GM18909 (cell line): ENCODE results near the gene CUL1.

ENCODE experiments used
- ATAC-seq: cut with Tn5 transposase; IDR thresholded peaks from one replicate; pipeline ENCODE4 v1.9.1; 2021; ENCODE audit warnings: mild to moderate bottlenecking; ENCODE audit not compliant: unreplicated experiment, poor library complexity

Gene CUL1

DNA sequence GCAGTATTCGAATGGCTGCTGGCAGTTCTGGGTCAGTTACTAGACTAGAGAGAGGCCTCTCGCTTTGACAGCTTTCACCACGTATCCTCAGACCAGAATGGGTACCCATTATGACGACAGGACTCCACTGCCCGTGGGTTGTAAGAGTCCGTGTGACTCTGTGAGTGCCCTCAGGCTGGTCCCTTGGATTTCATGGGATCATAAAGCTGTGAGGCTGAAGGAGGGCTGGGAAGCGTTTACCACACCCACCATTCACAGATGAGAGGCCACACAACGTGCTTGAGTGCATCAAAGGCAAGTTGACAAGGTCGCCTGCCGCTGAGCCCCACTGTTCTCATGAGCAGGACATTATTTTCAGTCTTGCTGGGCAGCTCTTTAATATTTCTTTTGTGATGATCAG, 98.1 kb downstream of the CUL1 start:
- no peak for ATAC-seq

DNA sequence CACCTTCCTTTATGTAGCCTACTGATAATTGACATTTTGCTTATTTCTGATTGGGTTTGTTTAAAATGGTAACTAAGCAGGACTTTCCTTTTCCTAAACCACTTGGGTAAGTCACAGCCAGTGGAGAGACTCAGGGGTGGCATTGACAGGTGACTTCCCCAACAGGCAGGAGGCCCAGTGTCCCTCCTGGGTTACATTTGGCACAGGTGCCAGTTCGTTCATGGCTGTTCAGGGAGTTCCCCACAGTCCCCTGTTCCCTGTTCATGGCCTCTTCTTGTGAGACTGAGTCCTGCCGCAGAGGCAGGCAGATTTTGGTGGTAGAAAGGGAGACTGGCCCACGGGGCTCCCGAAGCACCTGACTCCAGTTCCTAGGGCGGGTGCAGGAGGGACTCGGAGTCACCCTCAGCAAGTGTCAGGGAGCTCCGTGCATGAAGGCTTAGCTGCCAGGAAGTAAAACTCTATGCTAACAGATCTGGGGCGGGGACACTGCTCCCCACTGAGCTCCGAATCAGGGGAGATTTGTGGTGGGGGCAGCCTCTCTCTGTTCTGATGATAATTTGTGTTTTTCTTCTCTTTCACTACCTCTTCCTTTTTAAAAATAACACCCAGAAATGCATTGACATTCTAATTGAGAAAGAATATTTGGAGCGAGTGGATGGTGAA, 101.3 kb downstream of the CUL1 start:
- ATAC-seq, result no peak

DNA sequence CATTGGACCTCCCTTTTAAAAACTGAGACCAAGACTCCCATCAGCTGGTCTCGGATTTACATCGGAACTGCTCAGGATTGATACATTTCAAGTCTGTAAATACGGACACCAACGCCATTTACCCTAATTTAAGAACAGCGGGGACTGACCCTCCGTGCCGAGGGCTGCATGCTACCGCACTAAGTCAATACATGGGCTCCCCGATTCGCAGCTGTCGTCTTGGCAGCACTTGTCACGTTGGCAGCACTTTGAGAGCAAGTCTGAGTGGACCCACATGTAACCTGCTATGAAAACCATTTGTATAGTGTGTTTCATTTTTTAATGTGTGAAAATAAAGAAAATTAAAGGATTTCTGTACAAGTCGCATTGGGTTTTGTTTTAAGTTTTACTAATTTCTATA, 102.0 kb downstream of the CUL1 start:
- no peak for ATAC-seq

DNA sequence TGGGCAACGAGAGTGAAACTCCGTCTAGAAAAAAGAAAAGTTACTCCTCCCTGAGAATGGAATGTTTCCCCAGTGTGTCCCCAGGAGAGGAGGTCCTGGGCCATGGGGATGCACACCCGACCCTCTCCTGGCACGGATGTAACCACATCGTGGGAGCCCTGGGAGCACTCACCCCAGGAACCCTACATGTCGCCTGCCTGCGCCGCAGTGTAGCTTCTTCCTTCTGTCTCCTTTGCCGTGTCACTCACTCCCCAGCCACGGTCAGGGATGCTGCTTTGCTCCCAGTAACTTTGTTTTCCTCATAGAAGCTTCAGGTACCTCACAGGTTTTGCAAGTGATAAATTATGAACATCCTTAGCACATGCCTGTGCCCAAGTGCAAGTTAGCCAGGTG, 103.4 kb downstream of the CUL1 start:
- no peak for ATAC-seq

DNA sequence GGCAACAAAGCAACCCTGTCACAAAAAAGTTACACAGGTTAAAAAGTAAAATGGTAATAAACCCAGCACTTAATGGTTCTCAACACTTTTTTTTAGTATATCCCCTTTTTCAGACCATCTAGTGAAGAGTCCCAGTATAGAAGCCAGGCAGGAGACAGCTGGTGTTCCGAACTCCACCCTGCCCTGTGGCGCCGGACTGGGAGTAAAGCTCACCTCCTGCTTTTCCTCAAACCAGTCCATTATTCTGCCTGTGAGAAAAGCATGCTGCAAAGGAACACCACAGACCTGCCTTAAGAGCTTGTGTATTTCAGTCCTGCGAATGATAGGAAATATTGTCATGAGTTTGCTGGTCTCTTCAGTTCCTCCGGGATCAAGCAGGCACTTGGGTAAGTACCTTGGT, 104.4 kb downstream of the CUL1 start:
- no peak for ATAC-seq

DNA sequence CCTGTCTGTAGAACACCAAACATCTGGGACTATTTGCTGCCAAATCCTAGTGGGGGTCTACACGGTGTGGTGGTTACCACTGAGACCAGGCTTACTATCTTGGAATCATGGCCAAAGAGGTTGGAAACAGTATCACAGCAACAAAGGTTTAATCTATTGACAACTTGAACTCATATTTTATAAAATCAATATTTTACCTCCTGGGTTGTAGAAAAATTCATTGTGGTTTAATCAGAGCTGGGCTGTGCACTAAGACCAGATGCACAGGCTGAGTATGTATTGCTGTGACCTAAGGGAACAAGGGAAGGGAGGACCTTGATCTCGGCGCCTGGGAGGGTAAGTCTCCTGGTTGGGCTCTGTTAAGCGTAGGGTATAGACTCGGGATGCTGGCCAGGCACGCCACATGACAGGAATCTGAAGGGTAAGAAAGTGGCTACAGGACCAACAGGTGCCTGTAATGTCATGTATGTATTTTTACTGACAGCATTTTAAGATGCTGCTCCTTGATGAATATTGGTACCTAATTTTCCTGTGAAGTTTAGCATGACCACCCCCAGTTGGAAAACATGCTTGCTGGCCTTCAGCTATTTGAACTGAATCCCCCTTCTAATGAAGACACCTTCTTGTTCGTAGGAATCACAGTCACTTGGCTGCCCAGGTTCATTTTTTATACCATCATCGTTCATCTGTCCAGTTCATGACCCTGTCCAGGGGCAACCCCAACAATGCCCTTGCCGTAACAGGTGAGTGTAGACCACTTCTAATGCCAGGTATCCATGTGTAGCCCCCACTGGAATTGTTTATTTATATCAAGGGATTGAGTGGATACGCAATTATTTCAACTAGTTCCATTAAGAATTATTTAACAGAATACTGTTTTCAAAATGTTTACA, 105.9 kb downstream of the CUL1 start:
- ATAC-seq, result no peak

DNA sequence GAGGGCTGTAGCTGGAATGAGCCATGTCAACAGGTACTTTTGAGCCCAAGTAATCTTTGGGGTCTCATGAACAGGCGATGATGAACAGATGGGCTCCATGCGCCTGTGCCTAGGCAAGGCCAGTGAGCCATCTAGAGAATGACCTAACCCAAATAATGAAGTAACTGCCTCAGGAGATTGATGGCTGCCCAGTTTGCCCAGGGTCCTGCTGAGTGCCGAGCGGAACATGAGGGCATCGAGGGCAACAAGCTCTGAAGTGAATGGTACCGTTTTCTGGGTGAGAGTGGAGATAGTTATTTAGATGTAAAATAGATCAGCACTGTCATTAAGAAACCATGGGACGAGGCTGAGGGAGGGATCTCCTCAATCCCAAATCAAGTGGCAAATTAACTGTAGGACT, 107.5 kb downstream of the CUL1 start:
- no peak for ATAC-seq

DNA sequence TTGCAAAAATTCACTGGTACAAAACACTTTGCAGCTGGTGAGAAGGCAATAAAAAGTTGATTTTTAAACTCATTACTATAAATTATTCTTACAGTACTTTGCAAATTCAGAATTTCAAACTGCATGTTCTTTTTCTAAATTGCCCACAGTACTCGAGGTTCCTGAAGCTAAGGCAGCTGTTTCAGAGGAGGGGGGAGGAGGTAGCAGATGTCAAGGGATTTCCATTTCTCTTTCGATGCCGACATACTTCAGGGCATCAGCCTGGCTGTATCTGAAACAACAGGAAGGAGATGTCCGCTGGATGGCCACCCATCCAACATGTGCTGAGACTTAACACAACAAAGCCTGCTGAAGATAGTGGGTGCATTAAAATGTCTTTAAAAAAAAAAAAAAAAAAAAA, 108.7 kb downstream of the CUL1 start:
- no peak for ATAC-seq

DNA sequence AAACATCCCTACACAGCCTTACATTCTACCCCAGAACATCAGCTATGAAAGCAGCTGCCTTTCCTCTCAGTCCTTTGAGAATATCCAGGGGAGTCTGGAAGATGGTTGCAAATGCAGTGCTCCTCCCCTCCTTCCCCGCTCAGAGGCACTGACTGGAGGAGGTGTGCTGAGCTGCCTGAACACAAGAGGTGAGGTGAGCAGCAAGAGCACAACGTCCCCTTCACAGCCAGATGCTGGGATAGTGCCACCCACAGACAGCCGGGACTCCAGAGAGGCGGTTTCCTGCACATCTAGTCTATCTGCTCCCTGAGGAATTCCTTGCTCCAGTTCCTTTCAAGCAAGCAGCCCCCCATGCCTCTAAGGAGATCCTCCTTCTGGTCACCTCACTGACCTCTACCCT, 111.2 kb downstream of the CUL1 start:
- no peak for ATAC-seq

DNA sequence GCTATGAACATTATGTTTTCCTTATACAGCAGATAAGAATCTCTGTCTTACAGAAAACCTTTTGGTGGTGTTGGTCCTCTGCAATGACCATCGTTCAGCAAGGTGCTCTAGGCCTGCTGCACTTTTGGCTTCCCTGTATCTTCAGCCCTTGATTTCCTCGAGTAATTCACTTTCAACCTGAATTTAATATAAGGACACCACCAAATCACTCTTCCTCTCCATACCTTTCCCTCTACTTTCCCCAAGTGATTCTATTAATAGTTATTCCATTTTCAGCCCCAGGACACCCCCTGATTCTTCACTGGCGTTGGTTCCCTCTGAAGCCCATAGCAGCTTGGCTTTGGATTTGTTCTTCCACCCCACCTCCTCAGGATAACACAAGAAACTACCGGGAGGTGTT, 113.2 kb downstream of the CUL1 start:
- no peak for ATAC-seq

DNA sequence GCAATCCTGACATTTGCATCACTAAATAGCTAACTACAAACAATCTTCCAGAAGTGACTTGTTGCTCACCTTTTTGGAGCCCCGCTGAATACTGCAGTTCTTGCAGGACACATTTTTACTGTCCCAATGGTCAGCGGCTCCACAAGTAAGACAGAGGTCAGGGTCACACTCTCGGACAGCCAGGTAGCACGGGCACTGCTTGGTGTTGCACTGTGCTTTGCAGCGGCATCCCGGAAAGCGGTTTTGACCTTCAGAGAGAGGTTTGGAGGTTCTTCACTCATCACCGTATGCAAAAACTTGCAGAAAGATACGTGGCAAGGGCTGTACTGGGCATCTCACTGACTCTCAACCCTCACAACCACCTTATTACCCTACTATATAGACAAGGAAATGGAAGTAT, 115.2 kb downstream of the CUL1 start:
- no peak for ATAC-seq

DNA sequence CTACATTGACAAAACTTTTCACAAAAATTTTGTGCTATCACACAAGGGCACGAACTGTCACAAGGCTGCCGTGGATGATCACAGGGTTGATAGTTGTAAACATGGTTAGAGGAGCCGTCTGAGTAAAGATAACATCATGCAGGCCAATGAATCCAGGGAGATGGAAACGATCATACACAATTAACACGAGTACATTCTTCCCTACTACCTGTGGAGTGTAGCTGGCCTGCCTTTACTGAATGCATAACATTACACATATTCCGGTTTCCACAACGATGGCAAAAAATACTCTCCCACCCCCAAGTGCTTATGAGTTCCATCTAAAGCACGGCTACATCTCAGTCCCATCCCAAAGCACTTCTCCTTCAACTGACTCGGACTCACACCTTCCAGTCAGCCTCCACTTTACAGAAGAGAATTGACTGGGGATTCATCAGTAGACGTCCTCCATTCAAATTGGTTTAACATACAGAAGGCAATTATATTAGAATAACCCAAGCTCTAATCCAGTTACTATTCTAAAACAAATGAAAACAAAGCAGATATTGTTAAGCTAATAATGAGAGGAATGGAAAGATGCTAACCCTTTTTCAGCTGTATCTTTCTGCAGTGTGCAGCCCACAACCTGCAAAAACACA, 116.3 kb downstream of the CUL1 start:
- ATAC-seq, result no peak

DNA sequence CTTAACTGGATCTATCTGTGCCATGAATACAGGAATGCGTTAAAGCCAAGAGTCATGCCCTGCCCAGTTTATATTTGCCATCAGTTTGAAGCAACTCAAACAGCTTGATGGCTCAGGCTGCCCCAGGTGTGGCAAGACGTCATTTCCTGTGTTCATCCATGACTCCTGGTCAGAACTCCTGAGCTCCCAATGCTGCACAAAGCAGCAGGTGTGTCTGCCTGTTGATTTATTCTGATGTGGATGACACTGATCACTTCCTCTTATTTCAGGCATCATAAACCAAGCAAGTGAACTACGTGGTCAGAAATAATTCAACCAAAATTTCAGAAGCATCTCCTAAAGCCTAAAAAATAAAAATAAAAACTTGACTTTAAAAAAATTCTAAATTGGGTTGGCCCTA, 116.9 kb downstream of the CUL1 start:
- ATAC-seq, result no peak

DNA sequence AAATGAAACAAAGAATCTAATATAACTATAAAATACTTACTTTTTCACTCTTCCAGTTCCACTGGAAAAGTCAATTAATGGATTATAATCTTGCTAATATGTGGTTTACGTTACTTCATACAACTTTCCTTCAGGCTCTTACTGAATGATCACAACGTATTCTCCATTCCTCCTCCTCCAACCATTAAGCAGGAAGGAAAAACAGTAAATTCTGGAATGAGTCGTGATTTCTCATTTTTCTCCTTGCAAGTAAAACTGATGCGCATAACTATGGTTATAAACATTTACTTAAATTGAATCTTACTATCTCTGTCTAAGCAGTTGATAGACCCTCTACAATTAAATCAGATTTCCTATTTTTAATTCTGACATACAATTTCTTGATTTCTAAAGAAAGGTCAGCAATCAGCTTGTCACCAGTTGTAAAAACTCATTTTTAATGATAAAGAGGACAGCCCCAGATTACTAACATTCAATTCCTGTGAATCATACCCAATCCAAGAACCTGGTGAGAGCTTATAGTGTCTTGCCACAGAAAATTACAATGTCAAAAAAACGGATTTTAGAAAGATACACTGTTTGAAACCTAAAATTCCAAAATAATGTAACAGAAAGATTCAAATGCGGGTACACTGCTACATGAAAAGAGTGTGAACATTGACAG, 121.1 kb downstream of the CUL1 start:
- ATAC-seq, result no peak

DNA sequence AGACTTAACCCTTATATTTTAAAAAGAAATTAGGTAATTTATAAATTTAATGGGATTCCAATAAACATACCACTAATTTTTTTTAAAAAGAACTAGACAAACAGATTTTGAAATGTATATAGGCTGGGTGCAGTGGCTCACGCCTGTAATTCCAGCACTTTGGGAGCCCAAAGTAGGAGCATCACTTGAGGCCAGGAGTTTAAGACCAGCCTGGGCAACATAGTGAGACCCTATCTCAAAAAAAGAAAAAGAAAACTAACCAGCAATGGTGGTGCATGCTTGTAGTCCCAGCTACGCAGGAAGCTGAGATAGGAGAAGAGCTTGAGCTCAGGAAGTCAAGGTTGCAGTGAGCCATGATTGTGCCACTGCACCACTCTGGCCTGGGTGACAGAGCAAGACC, 122.7 kb downstream of the CUL1 start:
- no peak for ATAC-seq

DNA sequence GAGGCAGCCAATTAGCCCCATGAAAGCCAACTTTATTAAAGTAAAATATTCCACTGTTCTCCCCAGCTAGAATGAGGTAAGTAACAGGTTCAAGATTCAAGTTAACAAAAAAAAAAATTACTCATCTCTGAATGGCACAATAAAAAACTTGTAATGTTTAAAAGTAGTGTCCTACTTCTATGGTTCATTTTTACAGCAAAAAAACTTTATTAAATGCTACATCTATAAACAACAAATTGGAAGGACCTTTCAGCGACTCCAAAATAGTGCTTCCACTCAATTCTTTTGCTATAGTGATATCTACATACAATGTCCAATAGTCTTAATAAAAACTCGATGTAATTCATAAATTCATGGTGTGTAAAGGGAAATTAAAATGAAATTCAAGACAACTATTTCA, 126.2 kb downstream of the CUL1 start:
- no peak for ATAC-seq

DNA sequence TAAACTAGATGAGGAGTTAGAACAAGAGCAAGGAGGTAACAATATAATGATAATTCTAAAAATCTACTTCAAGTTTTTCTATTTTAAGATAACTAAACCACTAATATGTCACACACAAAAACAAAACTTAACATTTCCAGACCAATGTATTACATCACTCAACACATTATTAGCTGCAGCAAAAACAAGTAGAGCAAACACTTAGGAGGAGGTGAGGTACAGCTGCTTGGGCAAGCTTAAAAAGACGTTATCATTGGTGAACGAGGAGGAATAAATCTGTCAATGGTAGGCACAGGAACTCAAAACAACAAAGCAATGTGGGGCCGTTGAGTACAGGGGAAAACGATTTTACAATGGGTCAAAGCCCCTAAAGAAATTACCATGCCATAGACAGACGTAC, 126.6 kb downstream of the CUL1 start:
- no peak for ATAC-seq

DNA sequence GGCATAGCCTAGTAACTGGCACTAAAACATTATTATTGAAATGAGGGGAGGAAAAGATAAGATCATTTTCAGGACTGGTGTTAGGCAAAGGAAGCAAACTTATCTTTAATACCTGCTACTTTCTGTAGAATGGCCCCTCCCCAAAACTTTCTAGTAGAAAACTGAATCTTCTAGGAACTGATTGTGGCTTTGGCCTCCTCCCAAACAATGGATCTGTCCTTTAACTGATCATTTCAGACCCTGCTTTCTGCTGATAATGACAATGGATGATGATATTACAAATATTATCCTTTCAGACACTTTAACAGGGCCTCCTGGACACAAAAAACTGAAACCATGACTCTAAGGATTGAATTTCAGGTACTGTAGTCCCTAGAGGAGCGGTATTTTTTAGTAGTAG, 130.3 kb downstream of the CUL1 start:
- no peak for ATAC-seq

DNA sequence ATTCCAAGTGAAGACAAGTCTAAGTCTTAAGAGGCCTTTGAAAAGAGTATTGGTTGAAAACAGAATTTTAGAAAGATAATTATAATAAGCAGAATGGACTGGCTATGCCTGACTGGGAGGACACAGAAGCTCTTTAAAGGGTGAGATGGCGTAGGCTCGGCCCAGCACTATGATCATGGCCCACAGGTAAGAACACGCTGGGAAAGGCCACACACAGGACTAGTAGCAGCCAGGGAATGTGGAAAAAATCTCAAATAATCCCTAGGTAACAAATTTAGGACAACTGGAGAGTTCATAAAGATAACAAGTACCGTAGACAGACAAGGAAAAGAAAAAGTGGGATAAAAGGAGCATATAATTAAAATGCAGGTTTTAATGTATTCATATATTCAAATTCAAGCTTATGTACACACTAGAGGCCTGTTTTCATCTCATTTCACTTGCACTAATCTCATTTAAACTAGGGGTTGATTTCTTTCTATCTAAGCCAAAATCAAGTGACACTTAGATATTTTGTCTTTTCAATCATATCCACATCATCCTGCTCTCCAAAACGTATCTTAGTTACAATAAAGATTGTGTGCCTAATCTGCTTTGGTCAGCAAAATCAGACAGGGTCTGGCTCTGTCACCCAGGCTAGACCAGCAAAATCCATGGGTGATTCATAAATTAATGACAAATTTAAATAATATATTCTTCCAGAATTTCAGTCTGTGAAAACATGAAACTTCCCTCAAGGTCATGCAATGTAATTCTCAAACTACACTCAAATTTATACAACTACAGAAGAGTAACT, 132.4 kb downstream of the CUL1 start:
- no peak for ATAC-seq

DNA sequence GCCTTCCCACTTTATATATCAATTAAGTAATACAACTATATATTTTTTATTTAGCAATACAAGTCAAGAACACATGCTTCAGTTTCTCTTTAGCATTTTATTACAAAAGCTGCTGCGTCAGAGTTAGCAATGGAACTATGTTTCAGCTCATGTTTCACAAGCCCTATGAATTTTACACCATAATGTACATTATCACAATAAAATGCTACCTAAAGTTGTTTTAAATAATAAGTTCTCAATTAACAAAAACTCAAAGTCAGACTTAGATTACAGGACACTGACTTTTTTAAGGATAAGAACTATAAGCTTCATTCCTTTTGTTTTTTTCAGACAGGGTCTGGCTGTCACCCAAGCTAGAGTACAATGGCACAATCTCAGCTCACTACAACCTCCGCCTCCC, 133.1 kb downstream of the CUL1 start:
- ATAC-seq, result no peak
